Mesenteric fat pad (tissue), 1 donor: Measurements from ENCODE around the gene NPAT. TPM values are rescaled to one million over a fixed set of nuclear protein-coding genes. Genes with fewer than 3 reads are reported as not detected.
A peak's percentile ranks its signal among the peaks of the same experiment; 100 is the strongest.
"Not testable (repeated sequence)": the region's sequence is repeated elsewhere in the genome, so short reads cannot be mapped to it uniquely, and the experiment has no call there.

Source experiments
- DNase-seq: peaks from one replicate; pipeline ENCODE4 v3.0.0-alpha.2; 2020; ENCODE audit warnings: low spot score
- total RNA-seq: library from RNA; stranded (reverse); fragmentation: NEBNext Ultra II Directional; extraction: Animal tissue kit (Norgen Biotek cat#: 25700); gene quantifications from one replicate; pipeline ENCODE4 v1.2.1, GENCODE V29; 2021
- donor health status: DM: yes; HTN: yes; CAD: no.

The NPAT gene
- total RNA-seq, 1 donor from 2014 or later, result 12.1 TPM

DNA sequence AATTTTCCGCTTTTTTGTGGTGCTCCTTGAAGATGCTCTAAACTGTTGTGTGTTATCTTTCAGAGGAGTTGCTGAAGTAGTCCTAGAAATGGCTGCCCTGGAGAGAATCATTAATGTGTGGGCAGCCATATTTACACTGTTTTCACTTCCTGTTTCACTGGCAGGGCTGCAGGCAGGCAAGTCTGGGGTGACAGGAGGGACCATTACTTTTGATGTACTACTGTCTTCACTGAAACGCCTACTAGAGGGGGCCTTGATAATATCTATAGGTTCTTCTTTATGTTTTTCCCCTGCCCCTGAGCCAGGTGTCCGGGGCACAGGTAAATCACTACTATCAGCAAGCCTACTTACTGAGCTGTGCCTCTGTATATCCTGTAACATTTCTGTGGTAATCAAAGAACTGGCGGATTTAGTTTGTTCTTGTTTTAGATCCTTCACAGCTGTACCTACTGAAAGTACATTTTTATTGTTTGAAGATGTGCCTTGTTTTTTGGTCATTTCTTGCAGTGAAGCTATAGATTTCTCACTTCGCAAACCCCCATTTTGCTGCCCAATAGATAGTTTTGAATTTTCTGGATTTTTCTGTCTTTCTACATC, 61.4 kb downstream of the NPAT start:
- DNase-seq, result no peak

DNA sequence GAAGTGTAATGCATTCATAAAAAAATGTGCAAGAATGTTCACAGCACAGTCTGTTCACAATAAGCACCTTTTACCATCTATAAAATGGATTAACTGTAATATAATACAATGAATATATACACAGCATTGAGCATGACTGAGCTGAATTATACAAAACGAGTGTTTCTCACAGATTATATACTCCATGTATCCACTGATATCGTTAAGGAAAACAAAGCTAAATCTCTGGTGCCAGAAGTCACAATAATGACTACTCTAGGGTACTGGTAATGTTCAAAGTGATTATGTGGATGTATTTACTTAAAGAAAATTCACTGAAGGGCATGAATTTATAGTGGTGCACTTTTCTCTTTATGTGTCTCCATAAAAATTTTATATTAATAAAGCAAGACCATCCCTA, 67.8 kb downstream of the NPAT start:
- no peak for DNase-seq

- DNase-seq, result no peak
Measured at GRCh38 chr11:108148556-108148955, 73.9 kb downstream of the NPAT start.

GRCh38 chr11:108147150-108147549, 75.3 kb downstream of the NPAT start:
- no peak for DNase-seq

- DNase-seq, result no peak
Measured at GRCh38 chr11:108144615-108145014, 77.8 kb downstream of the NPAT start.

- no peak for DNase-seq
Measured at GRCh38 chr11:108142304-108142703, 80.1 kb downstream of the NPAT start.

GRCh38 chr11:108137212-108137611, 85.2 kb downstream of the NPAT start:
- DNase-seq, result no peak

DNA sequence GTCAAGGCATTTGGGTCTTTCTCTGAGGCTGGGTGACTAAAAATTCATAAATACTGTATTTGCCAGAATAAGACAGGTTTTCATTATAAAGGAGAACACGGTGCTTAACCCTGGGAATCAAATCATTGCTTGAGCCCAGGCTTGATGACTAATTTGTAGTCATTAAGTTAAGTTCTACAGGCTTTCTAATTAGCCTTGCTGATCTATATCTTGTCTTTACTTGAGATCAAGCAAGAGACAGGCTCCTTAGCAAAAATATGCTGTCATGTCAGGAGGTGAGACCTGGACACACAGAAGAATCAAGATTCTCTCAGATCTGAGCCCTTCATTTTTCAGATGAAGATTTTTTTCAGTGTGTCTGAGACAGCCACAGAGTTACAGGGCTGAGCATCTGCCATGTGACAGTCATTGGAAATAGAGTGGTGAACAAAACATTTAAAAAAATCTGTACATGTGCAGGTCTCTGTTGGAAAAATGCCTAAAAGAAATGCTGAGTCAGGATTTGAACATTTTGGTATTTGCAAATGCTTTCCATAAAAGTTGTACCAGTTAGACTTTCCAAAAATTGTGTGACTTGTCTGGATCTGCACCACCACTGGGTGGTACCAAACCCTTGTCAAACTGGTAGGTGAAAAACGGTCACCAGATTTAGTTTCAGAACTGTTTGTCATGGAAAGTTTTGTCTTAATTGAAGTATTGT, 86.4 kb downstream of the NPAT start:
- no peak for DNase-seq

- DNase-seq, result not testable (repeated sequence)
Measured at GRCh38 chr11:108132993-108133538, 89.4 kb downstream of the NPAT start.

GRCh38 chr11:108131993-108132392, 90.4 kb downstream of the NPAT start:
- no peak for DNase-seq

DNA sequence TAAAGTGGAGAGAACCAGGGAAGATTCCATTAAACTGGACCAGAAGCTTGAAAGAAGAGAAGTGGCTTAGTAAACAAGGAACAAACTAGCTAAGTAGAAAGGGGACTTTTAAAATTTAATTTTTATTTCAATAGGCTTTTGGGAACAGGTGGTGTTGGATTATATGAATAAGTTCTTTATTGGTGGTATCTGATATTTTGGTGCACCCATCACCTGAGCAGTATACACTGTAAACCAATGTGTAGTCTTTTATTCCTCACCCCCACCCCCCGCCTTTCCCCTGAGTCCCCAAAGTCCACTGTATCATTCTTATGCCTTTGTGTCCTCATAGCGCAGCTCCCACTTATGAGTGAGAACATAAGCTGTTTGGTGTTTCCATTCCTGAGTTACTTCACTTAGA, 93.7 kb downstream of the NPAT start:
- no peak for DNase-seq

- no peak for DNase-seq
Measured at GRCh38 chr11:108125096-108125495, 97.3 kb downstream of the NPAT start.

DNA sequence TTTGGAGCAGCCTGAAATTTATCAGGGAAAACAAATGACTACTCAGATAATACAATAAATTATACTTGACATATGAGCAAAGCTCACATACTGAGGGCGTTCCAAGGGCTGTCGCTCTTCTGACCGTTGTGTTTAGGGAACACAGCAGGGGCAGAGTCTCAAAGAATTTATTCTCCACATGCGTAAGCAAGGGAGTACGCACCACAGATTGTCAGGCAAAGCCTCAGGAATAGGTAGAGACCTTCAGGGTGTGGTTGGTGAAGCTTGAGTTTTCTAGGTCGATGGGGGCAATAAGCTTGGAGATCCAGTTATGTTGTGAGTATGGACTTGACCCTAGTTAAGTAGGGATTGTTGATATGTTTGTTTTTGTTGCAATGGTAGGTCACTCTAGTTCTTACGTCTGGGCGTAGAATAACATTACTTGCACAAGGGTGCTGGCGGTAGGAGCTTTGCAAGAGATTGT, 100.2 kb downstream of the NPAT start:
- no peak for DNase-seq

DNA sequence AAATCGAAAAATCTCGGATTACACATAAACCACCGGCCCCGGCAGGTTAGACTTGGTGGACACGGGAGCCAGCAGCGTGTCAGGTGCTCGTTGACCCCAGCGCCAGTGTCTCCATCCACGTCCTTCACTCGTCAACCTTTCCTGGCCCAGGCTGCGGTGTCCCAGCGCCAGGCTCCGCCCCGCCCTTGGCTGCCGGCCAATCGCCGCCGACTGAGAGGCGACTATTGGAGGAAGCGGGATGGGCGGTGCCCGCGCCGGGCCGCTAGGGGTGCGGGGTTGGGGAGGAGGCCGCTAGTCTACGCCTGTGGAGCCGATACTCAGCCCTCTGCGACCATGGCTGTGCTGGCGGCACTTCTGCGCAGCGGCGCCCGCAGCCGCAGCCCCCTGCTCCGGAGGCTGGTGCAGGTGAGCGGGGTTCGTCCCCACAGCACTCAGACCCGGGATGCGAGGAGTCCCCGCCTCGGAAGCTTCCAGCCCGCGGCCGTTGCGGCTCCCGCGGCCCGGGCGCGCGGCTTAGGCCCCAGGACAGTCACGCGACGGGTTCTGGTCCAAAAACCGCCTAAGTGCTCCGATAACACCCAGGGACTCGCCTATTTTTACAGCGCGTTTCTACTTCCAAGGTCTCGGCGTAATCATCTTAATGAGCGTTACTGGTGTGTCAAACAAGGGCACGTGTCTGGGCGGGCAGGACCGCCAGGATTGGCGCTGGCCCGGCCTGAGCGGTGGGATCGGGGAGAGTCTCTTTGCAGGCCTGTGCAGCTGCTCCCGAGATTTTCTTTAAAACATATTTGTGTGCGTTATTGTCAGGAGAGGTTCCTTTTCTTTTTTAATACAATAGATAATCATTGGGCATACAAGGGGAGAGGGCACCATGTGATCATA, 100.9 kb downstream of the NPAT start, which contains the start of gene ACAT1:
ACAT1 (plus strand) TSS at position 294 of the 882 bp plus-strand sequence; CDS start at position 334, 40 bp downstream.
- peak; percentile 100 for DNase-seq

DNA sequence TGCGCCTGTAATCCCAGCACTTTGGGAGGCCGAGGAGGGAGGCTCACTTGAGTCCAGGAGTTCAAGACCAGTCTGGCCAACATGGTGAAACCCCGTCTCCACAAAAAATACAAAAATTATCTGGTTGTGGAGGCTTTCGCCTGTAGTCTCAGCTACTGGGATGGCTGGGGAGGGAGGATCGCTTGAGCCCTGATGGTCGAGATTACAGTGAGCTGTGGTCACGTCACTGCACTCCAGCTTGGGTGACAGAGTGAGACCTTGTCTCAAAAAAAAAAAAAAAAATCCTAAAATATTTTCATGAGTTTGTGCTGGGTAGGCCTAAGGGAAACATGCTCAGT, 101.5 kb downstream of the NPAT start:
- DNase-seq, result not testable (repeated sequence)

GRCh38 chr11:108117746-108118371, 104.6 kb downstream of the NPAT start:
- no peak for DNase-seq

GRCh38 chr11:108115500-108116140, 106.8 kb downstream of the NPAT start:
- DNase-seq, result peak; percentile 92

GRCh38 chr11:108112057-108112456, 110.4 kb downstream of the NPAT start:
- no peak for DNase-seq

GRCh38 chr11:108111126-108111525, 111.3 kb downstream of the NPAT start:
- DNase-seq, result no peak
